Esophagus muscularis mucosa (tissue), 4 donors: ENCODE data around the gene MRPL14.

ENCODE experiments used
- CTCF ChIP-seq, 3 experiments: fragments of 200-600 bp in 2 of 3; fragments of 450-650 bp in 1 of 3; sonication (generic) in 2 of 3; IDR thresholded peaks; one replicate each; pipeline ENCODE4 v1.5.1; 2017 to 2019; ENCODE audit warnings: antibody characterized with exemption in 3 of 3, mild to moderate bottlenecking in 2 of 3, moderate library complexity in 1 of 3
- EP300 ChIP-seq: sonication (generic); formaldehyde crosslinking; IDR thresholded peaks from one replicate; pipeline ENCODE4 v1.6.1; 2017; ENCODE audit warnings: antibody characterized with exemption
- POLR2A ChIP-seq: fragments of 450-650 bp; IDR thresholded peaks from one replicate; pipeline ENCODE4 v1.6.1; 2017; ENCODE audit warnings: antibody characterized with exemption, moderate library complexity, mild to moderate bottlenecking, low read depth
- POLR2AphosphoS5 ChIP-seq, 2 donors: sonication (generic); formaldehyde crosslinking; IDR thresholded peaks; one replicate each; pipeline ENCODE4 v1.6.1; 2017; ENCODE audit warnings: antibody characterized with exemption in 2 of 2

GRCh38 chr6:44107017-44107416, 20.2 kb downstream of the MRPL14 start:
- TF ChIP-seq CTCF (IDR thresholded peaks at IDR 0.05) (no peak), POLR2AphosphoS5 (IDR thresholded peaks at IDR 0.05) (no peak), POLR2A (no peak), EP300 (no peak)
